Activated CD4-positive, alpha-beta T cell treated with anti-CD3 and anti-CD28 coated beads for 4 hours (primary cell): ENCODE results near the gene UBE2A.

ENCODE experiments used
- DNase-seq, 2 donors: peaks; one replicate each; pipeline ENCODE4 v3.0.0-alpha.2; 2020

UBE2A gene

DNA sequence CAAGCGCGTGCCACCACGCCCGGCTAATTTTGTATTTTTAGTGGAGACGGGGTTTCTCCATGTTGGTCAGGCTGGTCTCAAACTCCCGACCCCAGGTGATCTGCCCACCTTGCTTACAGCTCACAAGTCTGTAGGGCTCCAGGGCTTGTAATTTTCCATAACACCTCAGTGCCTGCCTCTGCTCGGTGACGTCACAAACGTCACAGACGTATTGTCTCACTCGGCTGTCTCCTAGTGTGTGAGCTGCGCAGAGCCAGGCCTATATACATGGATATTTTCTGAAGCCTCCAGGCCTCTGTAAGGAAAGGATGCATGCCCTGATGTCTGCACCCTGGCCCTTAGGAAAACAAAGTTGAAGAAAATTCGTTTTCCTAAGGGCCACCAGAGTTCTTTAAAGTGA lies 40.4 kb downstream of the UBE2A start:
- DNase-seq: no peak

DNA sequence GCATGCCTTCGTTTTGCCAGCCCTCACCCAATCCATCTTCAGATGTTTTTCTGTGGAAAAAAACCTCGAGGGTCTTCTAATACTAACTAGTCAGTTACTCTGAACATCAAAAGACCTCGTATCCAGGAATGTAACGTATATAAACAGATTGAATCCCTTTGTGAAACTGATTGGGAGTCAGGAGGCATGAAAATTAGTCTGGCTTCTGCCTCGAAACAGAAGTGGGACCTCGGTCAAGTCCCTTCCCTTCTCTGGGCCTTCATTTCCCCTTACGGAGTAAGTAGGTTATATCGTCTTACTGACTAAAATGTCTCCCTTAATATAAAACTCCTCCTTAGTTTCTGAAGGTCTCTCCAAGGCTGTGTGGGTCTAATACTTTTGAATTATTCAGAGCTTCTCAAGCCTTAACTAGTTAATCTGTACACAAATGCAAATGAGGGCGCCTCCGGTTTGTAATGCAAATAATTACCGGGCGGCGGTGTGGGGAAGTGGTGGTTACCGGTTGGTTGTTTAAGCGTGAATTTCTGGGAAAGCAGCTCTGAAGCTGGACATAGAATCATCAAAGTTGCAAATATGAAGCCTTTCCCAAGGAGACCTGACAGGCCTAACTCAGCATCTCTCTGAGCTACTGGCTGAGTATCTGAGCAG lies 43.3 kb downstream of the UBE2A start:
- DNase-seq: no peak

DNA sequence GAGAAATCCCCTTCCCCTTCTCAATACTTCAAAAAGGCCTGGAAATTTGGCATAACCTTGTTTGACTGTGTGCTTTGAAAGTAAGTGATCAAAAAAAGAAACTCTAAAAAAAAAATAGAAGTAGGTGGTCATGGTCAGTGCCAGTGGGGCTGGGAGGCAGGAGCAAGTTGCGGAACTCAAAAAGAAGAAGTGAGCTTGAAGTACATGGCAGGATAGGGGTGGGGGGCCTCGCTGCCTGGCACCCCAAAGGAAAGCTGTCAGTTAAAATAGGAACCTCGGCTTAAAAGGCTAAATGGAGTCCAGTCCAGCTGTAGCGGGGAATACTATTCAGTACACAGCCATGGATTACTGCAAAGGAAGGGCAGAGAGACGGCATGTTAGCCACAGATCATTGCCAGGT lies 44.1 kb downstream of the UBE2A start:
- no peak for DNase-seq

DNA sequence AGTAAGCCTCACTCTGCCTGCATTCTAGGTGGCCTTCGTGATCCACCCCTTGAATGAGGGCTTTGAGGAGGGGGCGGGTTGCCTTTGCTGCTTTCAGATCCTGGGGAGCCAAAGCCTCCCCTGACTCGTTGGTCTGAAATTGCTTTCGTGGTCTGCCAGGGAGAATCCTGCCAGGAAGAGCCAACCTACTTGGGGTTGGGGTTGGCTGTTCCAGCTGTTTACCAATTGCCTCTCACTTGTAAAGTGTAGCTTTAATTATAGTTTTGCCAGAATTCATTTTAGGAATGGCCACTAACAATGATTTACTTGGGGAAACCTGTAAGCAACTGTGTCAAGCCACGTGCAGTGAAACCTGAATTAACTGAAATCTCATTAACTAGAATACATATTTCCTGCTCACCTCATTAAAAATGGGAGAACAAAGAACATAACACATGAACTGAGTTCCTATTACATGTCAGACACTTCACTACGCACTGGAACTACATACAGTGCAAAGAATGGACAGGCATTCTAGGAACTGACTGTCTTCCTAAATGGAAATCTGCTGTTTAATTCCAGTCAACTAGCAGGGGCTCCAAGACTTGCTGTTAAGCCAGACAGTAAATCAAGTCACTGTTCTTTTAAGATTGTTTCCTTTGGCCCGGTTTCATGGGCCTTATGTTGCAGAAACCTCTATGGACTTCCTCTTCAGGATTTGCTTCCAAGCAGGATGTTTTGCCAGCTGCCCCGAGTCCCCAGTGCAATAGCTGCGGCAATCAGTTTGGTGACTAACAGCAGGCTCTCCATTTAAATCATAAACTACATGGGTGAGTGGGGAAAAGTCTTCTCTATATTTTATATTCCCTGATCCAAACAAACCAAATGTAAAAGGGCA lies 48.2 kb downstream of the UBE2A start:
- DNase-seq: no peak

DNA sequence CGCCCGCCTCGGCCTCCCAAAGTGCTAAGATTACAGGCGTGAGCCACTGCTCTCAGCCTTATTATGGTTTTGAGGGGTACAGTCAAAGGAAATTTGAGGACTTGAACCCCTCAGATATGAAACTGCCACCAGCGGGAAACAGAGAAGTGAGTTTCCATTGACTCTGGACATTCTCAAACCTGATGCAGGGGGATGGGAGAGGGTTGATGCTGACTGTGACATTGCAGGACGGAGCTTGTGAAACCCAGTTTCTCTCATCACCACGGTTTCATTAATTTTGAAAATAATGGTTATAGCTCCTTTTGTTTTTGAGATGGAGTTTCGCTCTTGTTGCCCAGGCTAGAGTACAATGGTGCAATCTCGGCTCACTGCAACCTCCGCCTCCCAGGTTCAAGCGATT lies 50.1 kb downstream of the UBE2A start:
- DNase-seq: no peak

DNA sequence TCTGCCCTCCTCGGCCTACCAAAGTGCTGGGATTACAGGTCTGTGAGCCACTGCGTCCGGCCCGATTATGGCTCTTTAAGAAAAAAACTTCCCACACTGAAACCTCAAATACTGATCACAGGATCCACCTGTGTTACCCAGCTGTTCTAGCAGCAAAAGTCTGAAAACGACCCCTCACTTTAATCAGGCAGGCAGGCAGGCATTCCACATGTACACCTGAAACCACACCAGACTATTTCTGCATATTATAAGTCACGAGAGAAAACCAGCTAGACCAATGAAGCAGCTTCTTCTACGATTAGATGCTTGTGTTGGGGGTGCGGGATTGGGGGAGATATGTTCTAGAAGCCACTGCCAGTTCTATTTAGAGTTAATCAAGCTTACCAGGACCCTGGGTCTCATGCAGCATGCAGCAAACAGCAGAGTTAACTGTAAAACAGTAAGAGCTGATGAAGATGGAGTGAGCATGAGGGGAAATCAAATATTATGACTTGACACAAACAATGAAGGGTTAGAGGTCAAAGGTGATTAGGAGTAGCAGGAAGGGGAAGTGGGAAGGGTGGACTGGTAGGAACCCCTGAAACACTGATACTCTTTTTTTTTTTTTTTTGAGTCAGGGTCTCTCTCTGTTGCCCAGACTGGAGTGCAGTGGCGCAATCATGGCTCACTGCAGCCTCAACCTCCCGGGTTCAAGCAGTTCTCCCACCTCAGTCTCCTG lies 50.7 kb downstream of the UBE2A start:
- DNase-seq: no peak

DNA sequence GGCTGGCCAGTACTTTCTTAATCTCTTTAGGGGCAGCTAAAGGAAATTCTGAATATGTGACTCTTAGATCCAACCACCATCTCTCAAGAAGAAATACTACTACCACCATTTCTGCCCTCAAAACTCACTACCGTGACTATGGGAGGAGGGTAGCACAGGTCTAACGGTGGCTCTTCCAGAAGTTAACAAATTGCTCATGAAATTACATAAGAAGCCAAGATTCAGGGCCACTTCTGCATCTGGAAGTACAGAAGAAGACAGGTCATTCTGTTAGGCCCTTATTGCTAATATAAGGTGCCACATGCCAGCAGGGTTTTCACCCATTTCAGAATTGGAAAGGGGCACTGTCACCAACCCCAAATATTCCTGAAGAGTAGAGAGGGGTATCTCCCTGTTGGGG lies 51.5 kb downstream of the UBE2A start:
- no peak for DNase-seq
